Hepatocyte (in vitro differentiated cells): Measurements from ENCODE around the gene SDC3. TPM values are rescaled to one million over a fixed set of nuclear protein-coding genes. Genes with fewer than 3 reads are reported as not detected.

Experiments used
- DNase-seq: peaks from one replicate; pipeline ENCODE4 v3.0.0-alpha.2; 2016; ENCODE audit warnings: low spot score
- H2AFZ ChIP-seq: fragments of 200-600 bp; sonication (generic); 2 replicates; pipeline ENCODE4 v1.6.0; 2016; ENCODE audit warnings: antibody characterized with exemption, mild to moderate bottlenecking
- H3K27ac ChIP-seq: fragments of 200-600 bp; sonication (generic); 2 replicates; pipeline ENCODE4 v1.5.1; 2016; ENCODE audit warnings: mild to moderate bottlenecking
- H3K27me3 ChIP-seq: fragments of 200-600 bp; sonication (generic); 2 replicates; pipeline ENCODE4 v1.6.1; 2016
- H3K36me3 ChIP-seq: fragments of 200-600 bp; sonication (generic); replicated peaks from 2 replicates; pipeline ENCODE4 v1.5.1; 2016; ENCODE audit warnings: low read depth; ENCODE audit not compliant: insufficient read depth
- H3K4me1 ChIP-seq: fragments of 200-600 bp; sonication (generic); 2 replicates; pipeline ENCODE4 v1.5.1; 2016; ENCODE audit warnings: mild to moderate bottlenecking, moderate library complexity; ENCODE audit not compliant: insufficient read depth
- H3K4me2 ChIP-seq: fragments of 200-600 bp; sonication (generic); 2 replicates; pipeline ENCODE4 v1.6.0; 2016
- H3K4me3 ChIP-seq: fragments of 200-600 bp; sonication (generic); 2 replicates; pipeline ENCODE4 v1.5.1; 2016; ENCODE audit warnings: mild to moderate bottlenecking
- H3K79me2 ChIP-seq: fragments of 200-600 bp; sonication (generic); 2 replicates; pipeline ENCODE4 v1.6.0; 2017; ENCODE audit warnings: mild to moderate bottlenecking
- H3K9me2 ChIP-seq: fragments of 200-600 bp; sonication (generic); replicated peaks from 2 replicates; pipeline ENCODE4 v1.6.0; 2017; ENCODE audit warnings: mild to moderate bottlenecking; ENCODE audit not compliant: insufficient read depth
- H3K9me3 ChIP-seq: fragments of 200-600 bp; sonication (generic); 2 replicates; pipeline ENCODE4 v1.5.1; 2016; ENCODE audit warnings: low read depth, mild to moderate bottlenecking
- H4K20me1 ChIP-seq: fragments of 200-600 bp; sonication (generic); 2 replicates; pipeline ENCODE4 v1.6.0; 2016; ENCODE audit warnings: mild to moderate bottlenecking; ENCODE audit not compliant: insufficient read depth, poor library complexity, severe bottlenecking
- EZH2 ChIP-seq: fragments of 200-600 bp; sonication (generic); IDR thresholded peaks from 2 replicates; pipeline ENCODE4 v1.6.1; 2016; ENCODE audit warnings: antibody characterized with exemption, mild to moderate bottlenecking, borderline replicate concordance
- EZH2phosphoT487 ChIP-seq: fragments of 200-600 bp; sonication (generic); IDR thresholded peaks from one replicate; pipeline ENCODE4 v1.6.1; 2018; ENCODE audit warnings: antibody characterized with exemption, mild to moderate bottlenecking, low read depth, moderate library complexity; ENCODE audit not compliant: unreplicated experiment, severe bottlenecking
- WGBS: methylation state at CpG from one replicate; pipeline ENCODE4 v1.1.6; 2016; ENCODE audit warnings: low lambda C conversion rate; ENCODE audit errors: missing lambda C conversion rate; 5-methylcytosine and 5-hydroxymethylcytosine counted together
- polyA plus RNA-seq: library from polyadenylated mRNA; unstranded; fragments of >200 nt; fragmentation: Nextera tagmentation; extraction: Ambion mirVana; gene quantifications from 2 replicates; pipeline ENCODE4 v1.2.1, GENCODE V29; 2016
- small RNA-seq: library from RNA; depleted of rRNA; stranded (forward); fragments of <200 nt; gene quantifications from one replicate; pipeline ENCODE3, GENCODE V24; 2014
- total RNA-seq: library from RNA; depleted of rRNA; stranded (reverse); fragments of >200 nt; gene quantifications from 2 replicates; pipeline ENCODE4 v1.2.3, GENCODE V29; 2014
- TF ChIP-seq, protein P1 (sequence below): fragments of 200-600 bp; sonication (generic); IDR thresholded peaks from 2 replicates; pipeline ENCODE4 v1.5.1; 2016; ENCODE audit warnings: antibody characterized with exemption, mild to moderate bottlenecking; ENCODE audit not compliant: poor library complexity

SDC3 gene
- total and polyA plus RNA-seq, 2 experiments from 2014 or later = 33.5 to 60.0 TPM

DNA sequence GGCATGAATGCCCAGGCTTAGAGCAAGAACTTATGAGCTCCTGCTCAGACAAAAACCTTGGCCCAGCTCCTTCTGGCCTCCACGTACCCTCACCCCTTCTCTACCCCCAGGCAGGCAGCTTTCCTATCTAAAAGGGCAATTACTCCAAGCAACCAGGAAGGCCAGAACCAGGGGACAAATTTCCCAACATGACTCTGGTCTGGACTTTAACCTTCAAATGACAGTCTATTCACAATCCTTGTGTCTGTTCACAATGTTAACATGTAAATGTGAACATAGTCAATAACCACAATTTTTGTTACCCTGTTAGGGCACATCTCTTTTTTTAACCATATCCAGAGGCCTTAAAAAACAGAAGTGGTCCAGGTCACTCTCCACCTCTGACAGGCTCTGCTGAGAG is 86.6 kb downstream of the SDC3 start:
- TF ChIP-seq EZH2 = no peak
- TF ChIP-seq, protein P1, sequence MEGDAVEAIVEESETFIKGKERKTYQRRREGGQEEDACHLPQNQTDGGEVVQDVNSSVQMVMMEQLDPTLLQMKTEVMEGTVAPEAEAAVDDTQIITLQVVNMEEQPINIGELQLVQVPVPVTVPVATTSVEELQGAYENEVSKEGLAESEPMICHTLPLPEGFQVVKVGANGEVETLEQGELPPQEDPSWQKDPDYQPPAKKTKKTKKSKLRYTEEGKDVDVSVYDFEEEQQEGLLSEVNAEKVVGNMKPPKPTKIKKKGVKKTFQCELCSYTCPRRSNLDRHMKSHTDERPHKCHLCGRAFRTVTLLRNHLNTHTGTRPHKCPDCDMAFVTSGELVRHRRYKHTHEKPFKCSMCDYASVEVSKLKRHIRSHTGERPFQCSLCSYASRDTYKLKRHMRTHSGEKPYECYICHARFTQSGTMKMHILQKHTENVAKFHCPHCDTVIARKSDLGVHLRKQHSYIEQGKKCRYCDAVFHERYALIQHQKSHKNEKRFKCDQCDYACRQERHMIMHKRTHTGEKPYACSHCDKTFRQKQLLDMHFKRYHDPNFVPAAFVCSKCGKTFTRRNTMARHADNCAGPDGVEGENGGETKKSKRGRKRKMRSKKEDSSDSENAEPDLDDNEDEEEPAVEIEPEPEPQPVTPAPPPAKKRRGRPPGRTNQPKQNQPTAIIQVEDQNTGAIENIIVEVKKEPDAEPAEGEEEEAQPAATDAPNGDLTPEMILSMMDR = no peak
- no peak for TF ChIP-seq EZH2phosphoT487
- Histone ChIP-seq H3K4me3 (no peak overlapping the region), H4K20me1 (no peaks in the 10 kb centered on the region), H3K9me2 (no peaks in the 10 kb centered on the region), H3K36me3 (no peaks in the 10 kb centered on the region), H2AFZ (no peak overlapping the region), H3K27ac (peak overlapping the region; percentile 70), H3K9me3 (no peaks in the 10 kb centered on the region), H3K79me2 (no peaks in the 10 kb centered on the region), H3K27me3 (no peaks in the 10 kb centered on the region), H3K4me1 (peaks cover 33% of the 10 kb centered on the region), H3K4me2 (no peak overlapping the region)
- DNase-seq = peak; percentile 50
- 70% methylated on average over 1 of the region's 1 CpG for WGBS

DNA sequence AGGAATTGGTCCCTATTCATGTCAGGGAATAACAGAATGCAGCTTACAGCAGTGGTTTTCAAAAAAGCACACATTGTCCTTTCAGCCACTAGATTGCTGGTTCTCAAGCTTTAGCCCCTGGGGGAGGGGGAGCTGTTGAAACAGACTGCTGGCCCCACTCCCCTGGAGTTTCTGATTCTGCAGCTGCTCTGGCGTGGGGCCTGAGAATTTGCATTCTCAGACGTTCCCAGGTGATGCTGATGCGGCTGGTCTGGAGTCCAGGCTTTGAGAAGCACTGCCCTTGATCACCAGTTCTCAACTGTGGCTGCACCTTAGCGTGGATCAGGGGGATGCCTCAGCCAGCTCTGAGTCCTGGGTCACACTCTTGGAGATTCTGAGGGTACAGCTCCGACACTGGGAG is 88.3 kb downstream of the SDC3 start:
- no peak overlapping the region for H2AFZ ChIP-seq
- no peak overlapping the region for H3K27ac ChIP-seq
- H3K4me3 ChIP-seq = no peak overlapping the region
- no peaks in the 10 kb centered on the region for H3K9me3 ChIP-seq
- WGBS = 85% methylated on average over 5 of the region's 5 CpGs
- H3K9me2 ChIP-seq = no peaks in the 10 kb centered on the region
- H3K27me3 ChIP-seq = no peaks in the 10 kb centered on the region
- H3K36me3 ChIP-seq = no peaks in the 10 kb centered on the region
- TF ChIP-seq EZH2phosphoT487 (no peak), EZH2 (no peak)
- TF ChIP-seq, protein P1 = no peak
- no peaks in the 10 kb centered on the region for H4K20me1 ChIP-seq
- H3K79me2 ChIP-seq = no peaks in the 10 kb centered on the region
- H3K4me2 ChIP-seq = no peak overlapping the region
- H3K4me1 ChIP-seq = peaks cover 37% of the 10 kb centered on the region
- DNase-seq = no peak

Small RNA genes lying within 50 kb of the gene (small RNA-seq; reads per million reads assigned to genes)
- gene RN7SKP91 (not detected), gene RN7SL371P (not detected)

Other genes starting within 250 kb of the SDC3 start
- 0.47 and 2.0 TPM in 2 replicates for gene MATN1, start 185.2 kb downstream of the SDC3 start, total RNA-seq
- gene MATN1, start 185.2 kb downstream of the SDC3 start, polyA plus RNA-seq = 3.4 and 3.7 TPM in 2 replicates
- gene LAPTM5, start 151.0 kb downstream of the SDC3 start, total RNA-seq = 3.2 and 5.1 TPM in 2 replicates
- gene LAPTM5, start 151.0 kb downstream of the SDC3 start, polyA plus RNA-seq = 2.6 and 5.4 TPM in 2 replicates
- 97.4 and 98.9 TPM in 2 replicates for gene PUM1, start 157.0 kb upstream of the SDC3 start, total RNA-seq
- gene PUM1, start 157.0 kb upstream of the SDC3 start, polyA plus RNA-seq = 63.2 and 68.6 TPM in 2 replicates